ENCODE measurements around the gene LRRC53.

DNA sequence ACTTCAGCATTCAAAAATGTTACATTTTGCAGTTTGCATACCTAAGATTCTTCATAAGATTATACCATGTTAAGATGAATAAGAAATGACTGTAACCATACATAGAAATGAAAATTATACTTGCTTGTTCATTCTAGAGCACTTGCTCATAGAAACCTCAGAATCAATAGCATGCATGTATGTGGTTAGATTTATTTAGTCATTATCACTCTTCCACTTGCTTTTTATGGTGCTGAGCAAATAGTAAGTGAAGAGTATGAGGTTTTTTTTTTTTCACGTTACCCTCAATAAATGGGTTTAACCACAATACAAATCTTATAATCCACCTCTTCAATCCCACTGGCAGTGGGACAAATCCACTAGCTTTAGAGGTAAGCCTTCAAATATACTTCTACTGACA is 84.7 kb downstream of the LRRC53 start:
- TF ChIP-seq, protein P1, sequence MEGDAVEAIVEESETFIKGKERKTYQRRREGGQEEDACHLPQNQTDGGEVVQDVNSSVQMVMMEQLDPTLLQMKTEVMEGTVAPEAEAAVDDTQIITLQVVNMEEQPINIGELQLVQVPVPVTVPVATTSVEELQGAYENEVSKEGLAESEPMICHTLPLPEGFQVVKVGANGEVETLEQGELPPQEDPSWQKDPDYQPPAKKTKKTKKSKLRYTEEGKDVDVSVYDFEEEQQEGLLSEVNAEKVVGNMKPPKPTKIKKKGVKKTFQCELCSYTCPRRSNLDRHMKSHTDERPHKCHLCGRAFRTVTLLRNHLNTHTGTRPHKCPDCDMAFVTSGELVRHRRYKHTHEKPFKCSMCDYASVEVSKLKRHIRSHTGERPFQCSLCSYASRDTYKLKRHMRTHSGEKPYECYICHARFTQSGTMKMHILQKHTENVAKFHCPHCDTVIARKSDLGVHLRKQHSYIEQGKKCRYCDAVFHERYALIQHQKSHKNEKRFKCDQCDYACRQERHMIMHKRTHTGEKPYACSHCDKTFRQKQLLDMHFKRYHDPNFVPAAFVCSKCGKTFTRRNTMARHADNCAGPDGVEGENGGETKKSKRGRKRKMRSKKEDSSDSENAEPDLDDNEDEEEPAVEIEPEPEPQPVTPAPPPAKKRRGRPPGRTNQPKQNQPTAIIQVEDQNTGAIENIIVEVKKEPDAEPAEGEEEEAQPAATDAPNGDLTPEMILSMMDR (optimal IDR thresholded peaks at IDR 0.05 in 1 of 3, IDR thresholded peaks at IDR 0.05 in 1 of 3, conservative IDR thresholded peaks at IDR 0.05 in 1 of 3; ENCODE audit: extremely low read depth in 1 of 3, insufficient read depth in 2 of 3, low read length in 3 of 3) = no peak
- no peak for TF ChIP-seq EZH2 (IDR thresholded peaks at IDR 0.05; ENCODE audit: low read length)
